GM18868 (cell line): ENCODE data around the gene SMC6.

Source experiments
- ATAC-seq: cut with Tn5 transposase; IDR thresholded peaks from one replicate; pipeline ENCODE4 v1.9.1; 2021; ENCODE audit warnings: mild to moderate bottlenecking, moderate library complexity; ENCODE audit not compliant: unreplicated experiment

The SMC6 gene

GRCh38 chr2:17658251-17658843 lies 95.3 kb downstream of the SMC6 start:
- peak; percentile 85 for ATAC-seq

GRCh38 chr2:17657759-17658158 lies 95.9 kb downstream of the SMC6 start:
- ATAC-seq = no peak

GRCh38 chr2:17652681-17653394 lies 100.8 kb downstream of the SMC6 start:
- ATAC-seq = no peak

GRCh38 chr2:17649026-17649425 lies 104.6 kb downstream of the SMC6 start:
- ATAC-seq = no peak

GRCh38 chr2:17648581-17648980 lies 105.0 kb downstream of the SMC6 start:
- ATAC-seq = no peak

- no peak for ATAC-seq
Measured at GRCh38 chr2:17646838-17647701, 106.5 kb downstream of the SMC6 start.

GRCh38 chr2:17646081-17646554 lies 107.5 kb downstream of the SMC6 start:
- ATAC-seq = peak; percentile 78

GRCh38 chr2:17644997-17645720 lies 108.5 kb downstream of the SMC6 start:
- ATAC-seq = no peak

GRCh38 chr2:17643031-17643615 lies 110.5 kb downstream of the SMC6 start:
- peak; percentile 46 for ATAC-seq

- no peak for ATAC-seq
Measured at GRCh38 chr2:17640406-17640805, 113.2 kb downstream of the SMC6 start.

GRCh38 chr2:17638196-17638743 lies 115.3 kb downstream of the SMC6 start:
- ATAC-seq = no peak

- no peak for ATAC-seq
Measured at GRCh38 chr2:17637131-17637906, 116.3 kb downstream of the SMC6 start.

- no peak for ATAC-seq
Measured at GRCh38 chr2:17636257-17636656, 117.4 kb downstream of the SMC6 start.

- ATAC-seq = no peak
Measured at GRCh38 chr2:17634997-17635396, 118.6 kb downstream of the SMC6 start.

GRCh38 chr2:17630089-17630488 lies 123.5 kb downstream of the SMC6 start:
- ATAC-seq = no peak

- ATAC-seq = no peak
Measured at GRCh38 chr2:17628349-17629261, 125.0 kb downstream of the SMC6 start.

GRCh38 chr2:17627434-17627833 lies 126.2 kb downstream of the SMC6 start:
- no peak for ATAC-seq

GRCh38 chr2:17626986-17627385 lies 126.6 kb downstream of the SMC6 start:
- ATAC-seq = no peak
